HepG2 (cell line): ENCODE data around the gene TRNP1. TPM values are rescaled to one million over a fixed set of nuclear protein-coding genes. Genes with fewer than 3 reads are reported as not detected.

ENCODE experiments used
- ATAC-seq: fragments of 200-7000 bp; cut with Tn5 transposase; 3 replicates; pipeline ENCODE4 v1.9.1; 2020; ENCODE audit warnings: mild to moderate bottlenecking, moderate library complexity
- BruUV-seq: library from RNA; stranded (reverse); fragments of 400-500 nt; replicated peaks from 2 replicates; lab custom pipeline; 2021; lab: Mats Ljungman, UMichigan
- CTCF ChIA-PET: fragments of 300-600 bp; formaldehyde crosslinking; extraction: SDS; loops from one replicate; lab custom pipeline; 2021; ENCODE audit warnings: low total read pairs, inconsistent platforms, low intra/inter-chr PET ratio; lab: Yijun Ruan, JAX
- POLR2A ChIA-PET: fragments of 350-600 bp; sonication (Branson Sonifier 250); formaldehyde crosslinking; loops from one replicate; lab custom pipeline; 2020; ENCODE audit warnings: antibody characterized with exemption, inconsistent platforms; lab: Yijun Ruan, JAX
- DNase-seq: peaks from one replicate; pipeline ENCODE4 v3.0.0-alpha.2; 2015; ENCODE audit warnings: low spot score
- FAIRE-seq: peaks from 3 replicates; lab custom pipeline; 2011; peaks lifted over from hg19 to GRCh38; lab: Jason Lieb, UNC
- H2AFZ ChIP-seq: one replicate; pipeline ENCODE4 v1.6.1; 2011; ENCODE audit warnings: low read length, inconsistent platforms
- H3K27ac ChIP-seq: fragments of 300-600 bp; 3 replicates; pipeline ENCODE4 v1.8.0; 2011; ENCODE audit warnings: mixed run types, mild to moderate bottlenecking, mixed read lengths, low read length, inconsistent platforms; ENCODE audit not compliant: insufficient read depth; ENCODE audit errors: extremely low read length
- H3K27me3 ChIP-seq, 2 experiments: fragments of 200-600 bp in 1 of 2; 2 replicates in 1 of 2; 3 replicates in 1 of 2; pipeline versions ENCODE4 v1.6.0 to v1.8.0; 2011; ENCODE audit warnings: low read length in 2 of 2, mild to moderate bottlenecking in 2 of 2, moderate library complexity in 2 of 2, inconsistent platforms in 1 of 2; ENCODE audit not compliant: insufficient read depth in 2 of 2, control insufficient read depth in 1 of 2
- H3K36me3 ChIP-seq, 2 experiments: fragments of 200-600 bp in 1 of 2; replicated peaks in 1 of 2; 2 replicates in 1 of 2; 3 replicates in 1 of 2; pipeline versions ENCODE4 v1.5.1 to v1.8.0; 2011; ENCODE audit warnings: low read length in 2 of 2, inconsistent platforms in 1 of 2; ENCODE audit not compliant: insufficient read depth in 2 of 2, control insufficient read depth in 1 of 2
- H3K4me1 ChIP-seq: 2 replicates; pipeline ENCODE4 v1.5.1; 2012; ENCODE audit warnings: low read length, inconsistent platforms; ENCODE audit not compliant: insufficient read depth
- H3K4me2 ChIP-seq: 2 replicates; pipeline ENCODE4 v1.6.0; 2011; ENCODE audit warnings: low read depth, low read length, inconsistent platforms
- H3K4me3 ChIP-seq, 3 experiments: fragments of 200-600 bp in 1 of 3; sonication (generic), shearing (Covaris generic) in 1 of 3; replicated peaks in 1 of 3; 2 replicates each; pipeline ENCODE4 v1.5.1; 2011 to 2016; ENCODE audit warnings: low read length in 3 of 3, inconsistent platforms in 2 of 3, low read depth in 2 of 3, mild to moderate bottlenecking in 2 of 3, control low read depth in 1 of 3, mixed read lengths in 1 of 3; ENCODE audit not compliant: insufficient read depth in 1 of 3
- H3K79me2 ChIP-seq: one replicate; pipeline ENCODE4 v1.6.1; 2011; ENCODE audit warnings: low read length, inconsistent platforms; ENCODE audit not compliant: insufficient read depth
- H3K9ac ChIP-seq: 2 replicates; pipeline ENCODE4 v1.6.0; 2011; ENCODE audit warnings: mild to moderate bottlenecking, low read depth, low read length, inconsistent platforms; ENCODE audit not compliant: insufficient read depth
- H3K9me3 ChIP-seq: 2 replicates; pipeline ENCODE4 v1.5.1; 2012; ENCODE audit warnings: mild to moderate bottlenecking, low read length
- H4K20me1 ChIP-seq: 2 replicates; pipeline ENCODE4 v1.6.0; 2011; ENCODE audit warnings: inconsistent platforms, mild to moderate bottlenecking, low read length, moderate library complexity; ENCODE audit not compliant: insufficient read depth
- IRF2 ChIP-seq: IDR thresholded peaks from 2 replicates; pipeline ENCODE4 v1.6.1; 2018; ENCODE audit warnings: missing genetic modification reagents, missing compliant biosample characterization
- ZFP36 ChIP-seq: fragments of 150-350 bp; IDR thresholded peaks from 2 replicates; pipeline ENCODE4 v1.6.1; 2018; ENCODE audit warnings: borderline replicate concordance, low read length, low read depth; ENCODE audit not compliant: partially characterized antibody
- ZNF382 ChIP-seq: sonication (generic); formaldehyde crosslinking; IDR thresholded peaks from 2 replicates; pipeline ENCODE4 v1.5.0; 2020; ENCODE audit warnings: missing genetic modification reagents, mild to moderate bottlenecking, borderline replicate concordance
- ZNF891 ChIP-seq: sonication (generic); formaldehyde crosslinking; IDR thresholded peaks from 2 replicates; pipeline ENCODE4 v1.5.0; 2020; ENCODE audit warnings: mild to moderate bottlenecking, missing genetic modification reagents
- ZSCAN9 ChIP-seq: IDR thresholded peaks from 2 replicates; pipeline ENCODE4 v1.6.1; 2016; ENCODE audit warnings: borderline replicate concordance
- WGBS: methylation state at CpG from one replicate; pipeline ENCODE4 v1.1.6; 2017; ENCODE audit warnings: low lambda C conversion rate; 5-methylcytosine and 5-hydroxymethylcytosine counted together
- in situ Hi-C: cut with HindIII; loops from 2 replicates; pipeline ENCODE4 v1.10.0; 2017; ENCODE audit warnings: low pct_unique_long_range_greater_than_20kb; ENCODE audit not compliant: extremely low pct_ligation_motif_present
- intact Hi-C: fragments of 100-400 bp; cut with micrococcal nuclease; formaldehyde crosslinking; loops from one replicate; pipeline ENCODE4 v1.10.0; 2022; ENCODE audit not compliant: unreplicated experiment
- polyA plus RNA-seq, 8 experiments: library from polyadenylated mRNA; depleted of rRNA in 3 of 8; stranded (reverse) in 7 of 8; unstranded in 1 of 8; fragments of >200 nt; fragmentation: Illumina TruSeq in 4 of 8; extraction: Trizol in 4 of 8; gene quantifications; 2 replicates each; pipeline versions ENCODE4 v1.2.1 to v1.2.3, GENCODE V29; 2011 to 2016; ENCODE audit warnings: low read depth in 4 of 8, missing spikeins in 1 of 8, mixed read lengths in 1 of 8; ENCODE audit not compliant: insufficient read depth in 1 of 8
- total RNA-seq, 5 experiments: library from RNA; depleted of rRNA; stranded (reverse); fragments of >200 nt; fragmentation: Illumina TruSeq; extraction: Trizol; gene quantifications; 2 replicates each; pipeline ENCODE4 v1.2.3, GENCODE V29; 2016; ENCODE audit warnings: low read depth in 1 of 5
- TF ChIP-seq, protein P1 (sequence below): sonication (generic); formaldehyde crosslinking; IDR thresholded peaks from 2 replicates; pipeline ENCODE4 v1.5.0; 2020; ENCODE audit warnings: mild to moderate bottlenecking, low read depth, missing genetic modification reagents, borderline replicate concordance
- TF ChIP-seq, protein P2 (sequence below): sonication (generic); formaldehyde crosslinking; IDR thresholded peaks from 2 replicates; pipeline ENCODE4 v1.4.0; 2020; ENCODE audit warnings: mild to moderate bottlenecking, low read depth, missing genetic modification reagents

Gene TRNP1
- total and polyA plus RNA-seq, 2 of the 13 experiments (the other 11 are each of a cell fraction or from before 2014, with no cell fraction given): 42.0 to 158 TPM

DNA sequence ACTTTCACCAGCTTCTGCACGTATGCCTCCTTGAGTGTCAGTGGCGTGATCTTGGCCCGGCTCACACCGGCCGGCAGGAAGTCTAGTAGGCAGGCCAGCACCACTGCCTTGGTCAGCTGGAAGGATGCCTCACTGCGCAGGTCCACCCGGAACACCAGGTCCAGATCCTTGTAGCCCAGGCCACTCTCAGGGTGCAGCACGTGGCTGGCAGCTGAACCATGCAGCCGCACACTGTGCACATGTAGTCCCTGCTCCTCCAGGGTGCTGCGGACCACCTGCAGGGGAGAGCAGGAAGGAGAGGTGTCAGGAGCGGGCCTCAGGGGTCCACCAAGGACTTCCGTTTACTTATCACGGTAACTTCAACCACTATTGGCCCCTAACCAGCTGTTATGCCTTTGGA is 13.2 kb downstream of the TRNP1 start:
- Histone ChIP-seq H3K9me3 (no peaks in the 10 kb centered on the region), H3K4me3 (no peak overlapping the region), H3K27ac (no peak overlapping the region), H3K27me3 (peaks cover 2 to 14% of the 10 kb centered on the region in 2 experiments; a peak in 4 of 5 replicates), H4K20me1 (0 out of 2 replicates have a peak, but pooled peaks cover 3% of the 10 kb centered on the region), H3K36me3 (no peaks in the 10 kb centered on the region), H3K79me2 (no peaks in the 10 kb centered on the region), H3K4me1 (peaks cover 65% of the 10 kb centered on the region), H3K4me2 (no peak overlapping the region), H2AFZ (no peak overlapping the region), H3K9ac (no peak overlapping the region)
- in situ Hi-C loops: no loop called here
- intact Hi-C loops: no loop called here
- TF ChIP-seq ZNF891 (CRISPR knock-in tag): no peak
- no peak for TF ChIP-seq IRF2
- no peak for TF ChIP-seq ZSCAN9 (CRISPR knock-in tag)
- TF ChIP-seq, protein P1, sequence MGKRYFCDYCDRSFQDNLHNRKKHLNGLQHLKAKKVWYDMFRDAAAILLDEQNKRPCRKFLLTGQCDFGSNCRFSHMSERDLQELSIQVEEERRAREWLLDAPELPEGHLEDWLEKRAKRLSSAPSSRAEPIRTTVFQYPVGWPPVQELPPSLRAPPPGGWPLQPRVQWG: no peak
- TF ChIP-seq ZNF382 (CRISPR knock-in tag): no peak
- no peak for TF ChIP-seq ZFP36
- TF ChIP-seq, protein P2, sequence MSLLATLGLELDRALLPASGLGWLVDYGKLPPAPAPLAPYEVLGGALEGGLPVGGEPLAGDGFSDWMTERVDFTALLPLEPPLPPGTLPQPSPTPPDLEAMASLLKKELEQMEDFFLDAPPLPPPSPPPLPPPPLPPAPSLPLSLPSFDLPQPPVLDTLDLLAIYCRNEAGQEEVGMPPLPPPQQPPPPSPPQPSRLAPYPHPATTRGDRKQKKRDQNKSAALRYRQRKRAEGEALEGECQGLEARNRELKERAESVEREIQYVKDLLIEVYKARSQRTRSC: no peak
- no TSS peak for BruUV-seq
- POLR2A ChIA-PET: interaction anchor here (0.6 kb wide), 1 partner anchor 39 kb away, joined by 3 read pairs; no protein-coding TSS in a partner anchor
- FAIRE-seq: no peak
- ATAC-seq: no peak
- no peak for DNase-seq
- CTCF ChIA-PET: no interaction called here
- 95% methylated on average over 13 of the region's 13 CpGs for WGBS
